ENCODE data around the gene RARS1. TPM values are rescaled to one million over a fixed set of nuclear protein-coding genes. Genes with fewer than 3 reads are reported as not detected.

The RARS1 gene
- total RNA-seq, 1 experiment from 2014 or later, result 137 TPM

DNA sequence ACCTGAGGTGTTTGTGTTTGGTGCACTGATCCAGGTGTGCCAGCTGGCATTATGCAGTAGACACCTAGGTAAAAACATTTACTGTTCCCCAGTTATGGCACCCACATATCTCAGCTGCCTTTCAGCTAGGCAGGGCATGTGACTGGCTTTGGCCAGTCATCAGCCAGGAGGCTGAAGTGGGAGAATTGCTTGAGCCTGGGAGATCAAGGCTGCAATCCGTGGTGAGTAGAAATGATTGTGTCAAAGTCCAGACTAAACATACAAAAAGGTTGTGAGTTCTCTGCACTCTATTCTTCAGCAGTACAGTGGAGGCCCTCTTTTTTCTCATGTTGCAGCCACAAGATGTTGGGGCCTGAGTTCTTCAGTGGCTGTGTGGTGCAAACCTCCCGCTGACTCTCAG lies 39.6 kb downstream of the RARS1 start:
- Mint-ChIP-seq H3K36me3 (ENCODE audit: insufficient read depth, unreplicated experiment) (peaks cover 38% of the 10 kb centered on the region), H3K4me3 (ENCODE audit: low read depth, unreplicated experiment) (no peak overlapping the region), H3K27me3 (ENCODE audit: unreplicated experiment) (peaks cover 12% of the 10 kb centered on the region), H3K4me1 (ENCODE audit: low read depth, unreplicated experiment) (peaks cover 16% of the 10 kb centered on the region), H3K9me3 (ENCODE audit: low read depth, unreplicated experiment) (no peaks in the 10 kb centered on the region), H3K27ac (ENCODE audit: unreplicated experiment) (no peak overlapping the region)
- intact Hi-C loops (cut with micrococcal nuclease; ENCODE audit: unreplicated experiment), result no loop called here
- CTCF ChIA-PET, result no interaction called here
- BruUV-seq (replicated peaks), result no TSS peak
- DNase-seq, result no peak
- no peak for TF ChIP-seq CTCF (IDR thresholded peaks at IDR 0.05; ENCODE audit: unreplicated experiment)

DNA sequence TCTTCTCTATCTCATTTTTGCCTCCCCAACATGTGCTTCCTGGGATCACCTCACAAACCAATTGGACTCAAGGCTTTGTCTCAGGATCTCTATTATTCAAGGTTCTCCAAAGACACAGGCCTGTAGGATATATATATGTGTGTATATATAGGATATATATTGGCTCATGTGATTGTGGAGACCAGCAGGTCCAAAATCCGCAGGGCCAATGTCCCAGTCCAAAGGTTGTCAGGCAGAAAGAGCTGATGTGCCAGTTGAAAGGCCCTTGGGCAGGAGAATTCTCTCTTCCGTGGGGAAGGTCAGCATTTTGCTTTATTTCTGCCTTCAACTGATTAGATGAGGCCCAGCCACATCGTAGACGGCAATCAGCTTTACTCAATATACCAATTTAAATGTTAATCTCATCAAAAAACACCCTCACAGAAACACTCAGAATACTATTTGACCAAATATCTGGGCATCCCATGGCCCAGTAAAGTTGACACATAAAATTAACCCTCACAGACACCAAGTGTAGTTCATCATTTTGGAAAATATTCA lies 41.6 kb downstream of the RARS1 start:
- Mint-ChIP-seq H3K27ac (ENCODE audit: unreplicated experiment) (no peak overlapping the region), H3K4me3 (ENCODE audit: low read depth, unreplicated experiment) (no peak overlapping the region), H3K4me1 (ENCODE audit: low read depth, unreplicated experiment) (peaks cover 16% of the 10 kb centered on the region), H3K27me3 (ENCODE audit: unreplicated experiment) (peaks cover 14% of the 10 kb centered on the region), H3K36me3 (ENCODE audit: insufficient read depth, unreplicated experiment) (peaks cover 32% of the 10 kb centered on the region), H3K9me3 (ENCODE audit: low read depth, unreplicated experiment) (no peaks in the 10 kb centered on the region)
- CTCF ChIA-PET, result interaction anchor here (0.6 kb wide), 1 partner anchor 215 kb away, joined by 8 read pairs; no protein-coding TSS in a partner anchor
- DNase-seq, result no peak
- intact Hi-C loops (cut with micrococcal nuclease; ENCODE audit: unreplicated experiment), result no loop called here
- no TSS peak for BruUV-seq (replicated peaks)
- no peak for TF ChIP-seq CTCF (IDR thresholded peaks at IDR 0.05; ENCODE audit: unreplicated experiment)

DNA sequence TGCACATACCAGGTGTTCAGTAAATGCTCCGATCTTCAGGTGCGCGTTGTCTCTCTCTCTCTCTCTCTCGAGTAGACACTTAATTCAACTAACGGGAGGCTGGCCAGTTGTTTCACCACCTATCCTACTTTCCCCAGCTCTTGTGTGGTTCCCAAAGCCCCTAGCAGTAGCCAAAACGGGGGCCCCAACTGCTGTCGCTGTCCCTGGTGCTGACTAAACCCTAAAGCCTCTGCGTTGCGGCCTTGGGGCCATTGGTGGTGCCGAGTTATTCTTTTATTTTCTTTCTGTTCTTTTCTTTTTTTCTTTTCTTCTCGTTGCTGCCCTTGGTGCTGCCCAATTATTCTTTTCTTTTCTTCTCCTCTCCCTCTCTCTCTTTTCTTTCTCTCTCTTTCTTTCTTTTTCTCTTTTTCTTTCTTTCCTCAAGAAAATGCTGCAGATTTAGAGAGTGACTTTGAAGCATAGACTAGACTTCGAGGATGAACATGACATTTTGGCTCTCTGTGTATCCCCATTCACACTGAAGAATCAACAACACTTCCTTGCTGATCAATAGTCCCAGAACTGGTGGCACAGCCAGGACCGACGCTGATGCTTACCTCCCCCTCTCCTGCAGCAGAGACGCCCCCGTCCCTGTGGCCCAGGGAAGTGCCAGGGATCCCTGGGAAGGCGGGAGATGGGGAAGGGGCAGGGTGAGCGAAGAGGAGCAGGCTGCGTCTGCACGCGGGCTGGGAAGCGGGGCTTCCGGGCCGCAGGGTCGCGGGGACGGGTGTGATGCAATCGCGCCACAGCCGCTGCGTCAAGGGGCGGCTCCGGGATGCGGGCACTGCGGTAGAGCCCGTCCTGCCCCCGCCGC lies 42.5 kb downstream of the RARS1 start, which contains the start of gene FBLL1:
Gene FBLL1, plus strand, starts transcription at position 785 of the 853 bp plus-strand sequence. CDS start 200 bp downstream, outside the sequence.
- H3K9me3 Mint-ChIP-seq (ENCODE audit: low read depth, unreplicated experiment), result no peaks in the 10 kb centered on the region
- peaks cover 30% of the 10 kb centered on the region for H3K36me3 Mint-ChIP-seq (ENCODE audit: insufficient read depth, unreplicated experiment)
- H3K27ac Mint-ChIP-seq (ENCODE audit: unreplicated experiment), result peak within 1 kb of the TSS; percentile 51
- peak within 1 kb of the TSS; percentile 68 for H3K4me3 Mint-ChIP-seq (ENCODE audit: low read depth, unreplicated experiment)
- H3K4me1 Mint-ChIP-seq (ENCODE audit: low read depth, unreplicated experiment), result peaks cover 16% of the 10 kb centered on the region
- CTCF ChIA-PET, result no interaction called here
- H3K27me3 Mint-ChIP-seq (ENCODE audit: unreplicated experiment), result peaks cover 14% of the 10 kb centered on the region
- TSS peak; percentile 41 for BruUV-seq (replicated peaks)
- DNase-seq, result peak; percentile 59
- no peak for TF ChIP-seq CTCF (IDR thresholded peaks at IDR 0.05; ENCODE audit: unreplicated experiment)
- intact Hi-C loops (cut with micrococcal nuclease; ENCODE audit: unreplicated experiment), result no loop called here

GRCh38 chr5:168529374-168530234 lies 43.3 kb downstream of the RARS1 start:
- Mint-ChIP-seq H3K4me1 (ENCODE audit: low read depth, unreplicated experiment) (peaks cover 16% of the 10 kb centered on the region), H3K27me3 (ENCODE audit: unreplicated experiment) (peaks cover 14% of the 10 kb centered on the region), H3K9me3 (ENCODE audit: low read depth, unreplicated experiment) (no peaks in the 10 kb centered on the region), H3K27ac (ENCODE audit: unreplicated experiment) (peak overlapping the region; percentile 51), H3K36me3 (ENCODE audit: insufficient read depth, unreplicated experiment) (peaks cover 23% of the 10 kb centered on the region), H3K4me3 (ENCODE audit: low read depth, unreplicated experiment) (peak overlapping the region; percentile 68)
- CTCF ChIA-PET, result no interaction called here
- intact Hi-C loops (cut with micrococcal nuclease; ENCODE audit: unreplicated experiment), result no loop called here
- no TSS peak for BruUV-seq (replicated peaks)
- peak; percentile 36 for DNase-seq
- no peak for TF ChIP-seq CTCF (IDR thresholded peaks at IDR 0.05; ENCODE audit: unreplicated experiment)

Data from Calu3 (cell line).